Testis (tissue), 3 donors: ENCODE measurements around the gene MAST4. TPM values are rescaled to one million over a fixed set of nuclear protein-coding genes. Genes with fewer than 3 reads are reported as not detected.

Source experiments
- DNase-seq: peaks from one replicate; pipeline ENCODE4 v3.0.0-alpha.2; 2019
- H3K27ac ChIP-seq, 2 donors: fragments of 200-600 bp; sonication (generic); one replicate each; pipeline ENCODE4 v1.5.1; 2019
- H3K27me3 ChIP-seq: fragments of 200-600 bp; sonication (generic); one replicate; pipeline ENCODE4 v1.5.1; 2019
- H3K36me3 ChIP-seq: fragments of 200-600 bp; sonication (generic); one replicate; pipeline ENCODE4 v1.5.1; 2017; ENCODE audit warnings: low read depth; ENCODE audit errors: missing control alignments
- H3K4me1 ChIP-seq: fragments of 200-600 bp; sonication (generic); one replicate; pipeline ENCODE4 v1.5.1; 2019
- H3K4me3 ChIP-seq, 2 donors: fragments of 200-600 bp; sonication (generic); one replicate each; pipeline ENCODE4 v1.5.1; 2017 to 2019
- H3K9me3 ChIP-seq: fragments of 200-600 bp; sonication (generic); one replicate; pipeline ENCODE4 v1.5.1; 2017
- POLR2A ChIP-seq: fragments of 450-650 bp; IDR thresholded peaks from one replicate; pipeline ENCODE4 v1.6.1; 2017; ENCODE audit warnings: antibody characterized with exemption, mild to moderate bottlenecking, moderate library complexity
- WGBS, 2 donors: methylation state at CpG; one replicate each; pipeline ENCODE4 v1.1.5; 2018; 5-methylcytosine and 5-hydroxymethylcytosine counted together
- intact Hi-C: fragments of 100-400 bp; cut with DNase I; formaldehyde crosslinking; loops from one replicate; pipeline ENCODE4 v1.15.1; 2023; ENCODE audit warnings: low total_unique reads
- polyA plus RNA-seq: library from polyadenylated mRNA; stranded (reverse); fragments of 350-450 nt; fragmentation: Illumina TruSeq; extraction: RNeasy Lipid Tissue Mini Kit (QIAGEN cat#74804); gene quantifications from one replicate; pipeline ENCODE4 v1.2.3, GENCODE V29; 2014; ENCODE audit warnings: low read depth, low replicate concordance; ENCODE audit not compliant: insufficient read depth
- total RNA-seq, 2 donors: library from RNA; depleted of rRNA; stranded (reverse); fragments of >200 nt; gene quantifications; one replicate each; pipeline ENCODE4 v1.2.3, GENCODE V29; 2016
- TF ChIP-seq, protein P1 (sequence below), 3 experiments: fragments of 450-650 bp in 2 of 3; fragments of 200-600 bp in 1 of 3; sonication (generic) in 1 of 3; IDR thresholded peaks; one replicate each; pipeline ENCODE4 v1.5.1; 2016 to 2019; ENCODE audit warnings: antibody characterized with exemption in 3 of 3, mild to moderate bottlenecking in 2 of 3, moderate library complexity in 1 of 3

MAST4 gene
- total and polyA plus RNA-seq, 3 donors from 2014 or later = 27.2 to 56.4 (median 51.4) TPM

DNA sequence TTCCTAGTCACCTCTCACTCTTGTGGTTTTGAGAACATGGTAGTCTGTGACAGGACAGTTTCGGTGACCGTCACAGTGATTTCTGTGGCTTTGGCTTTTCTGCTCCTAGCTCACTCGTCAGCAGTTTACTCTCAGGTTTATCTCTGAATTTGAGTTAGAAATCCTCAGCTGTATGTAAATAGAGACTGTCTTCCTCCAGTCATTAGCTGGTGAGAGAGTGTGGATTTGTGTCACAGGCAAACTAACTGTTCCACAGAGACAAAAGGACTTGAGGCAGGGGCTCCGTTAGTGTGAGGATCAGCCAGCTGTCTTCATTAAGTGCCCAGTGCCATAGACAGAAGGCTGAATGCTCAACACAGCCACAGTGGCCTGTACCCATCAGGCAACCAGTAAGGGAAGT, 469.0 kb downstream of the MAST4 start:
- no peak for TF ChIP-seq POLR2A
- TF ChIP-seq, protein P1, sequence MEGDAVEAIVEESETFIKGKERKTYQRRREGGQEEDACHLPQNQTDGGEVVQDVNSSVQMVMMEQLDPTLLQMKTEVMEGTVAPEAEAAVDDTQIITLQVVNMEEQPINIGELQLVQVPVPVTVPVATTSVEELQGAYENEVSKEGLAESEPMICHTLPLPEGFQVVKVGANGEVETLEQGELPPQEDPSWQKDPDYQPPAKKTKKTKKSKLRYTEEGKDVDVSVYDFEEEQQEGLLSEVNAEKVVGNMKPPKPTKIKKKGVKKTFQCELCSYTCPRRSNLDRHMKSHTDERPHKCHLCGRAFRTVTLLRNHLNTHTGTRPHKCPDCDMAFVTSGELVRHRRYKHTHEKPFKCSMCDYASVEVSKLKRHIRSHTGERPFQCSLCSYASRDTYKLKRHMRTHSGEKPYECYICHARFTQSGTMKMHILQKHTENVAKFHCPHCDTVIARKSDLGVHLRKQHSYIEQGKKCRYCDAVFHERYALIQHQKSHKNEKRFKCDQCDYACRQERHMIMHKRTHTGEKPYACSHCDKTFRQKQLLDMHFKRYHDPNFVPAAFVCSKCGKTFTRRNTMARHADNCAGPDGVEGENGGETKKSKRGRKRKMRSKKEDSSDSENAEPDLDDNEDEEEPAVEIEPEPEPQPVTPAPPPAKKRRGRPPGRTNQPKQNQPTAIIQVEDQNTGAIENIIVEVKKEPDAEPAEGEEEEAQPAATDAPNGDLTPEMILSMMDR (IDR thresholded peaks at IDR 0.05) = no peak
- intact Hi-C loops = no loop called here
- DNase-seq = no peak
- no peaks in the 10 kb centered on the region for H3K36me3 ChIP-seq
- H3K27ac ChIP-seq = no peak overlapping the region
- no peak overlapping the region for H3K4me3 ChIP-seq
- H3K4me1 ChIP-seq = no peaks in the 10 kb centered on the region
- WGBS, 2 donors = 88 to 92% methylated on average over 4 of the region's 4 CpGs
- no peaks in the 10 kb centered on the region for H3K9me3 ChIP-seq
- H3K27me3 ChIP-seq = no peaks in the 10 kb centered on the region

DNA sequence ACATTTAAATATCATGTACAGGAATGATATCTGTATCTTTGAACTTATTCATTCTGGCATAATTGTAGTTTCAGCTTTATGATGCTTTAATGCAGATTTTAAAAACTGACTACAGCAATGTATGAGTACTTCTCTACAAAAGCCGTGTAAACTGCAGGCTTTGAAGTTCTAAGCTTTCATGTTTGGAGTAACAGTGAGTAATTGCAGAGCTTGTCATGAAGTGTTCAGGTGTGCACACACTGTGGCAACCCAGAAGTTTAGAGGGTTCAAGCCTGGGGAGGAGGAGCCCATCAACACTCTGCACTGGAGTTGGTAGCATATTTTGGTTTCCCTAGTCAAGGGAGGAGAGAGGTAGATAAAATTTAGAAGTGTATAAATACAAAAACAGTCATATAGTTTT, 469.5 kb downstream of the MAST4 start:
- H3K27me3 ChIP-seq = no peaks in the 10 kb centered on the region
- H3K4me1 ChIP-seq = no peaks in the 10 kb centered on the region
- no peaks in the 10 kb centered on the region for H3K36me3 ChIP-seq
- H3K4me3 ChIP-seq = no peak overlapping the region
- H3K27ac ChIP-seq = no peak overlapping the region
- WGBS, 2 donors = 90 to 91% methylated on average over 1 of the region's 1 CpG
- no peaks in the 10 kb centered on the region for H3K9me3 ChIP-seq
- no peak for DNase-seq
- intact Hi-C loops = no loop called here
- TF ChIP-seq, protein P1 (IDR thresholded peaks at IDR 0.05) = no peak
- no peak for TF ChIP-seq POLR2A

GRCh38 chr5:67066815-67067214, 470.6 kb downstream of the MAST4 start:
- no peaks in the 10 kb centered on the region for H3K9me3 ChIP-seq
- no peak for DNase-seq
- H3K4me3 ChIP-seq = no peak overlapping the region
- no peaks in the 10 kb centered on the region for H3K27me3 ChIP-seq
- H3K36me3 ChIP-seq = no peaks in the 10 kb centered on the region
- no peaks in the 10 kb centered on the region for H3K4me1 ChIP-seq
- intact Hi-C loops = no loop called here
- WGBS, 2 donors = 60 to 69% methylated on average over 1 of the region's 1 CpG
- H3K27ac ChIP-seq = no peak overlapping the region
- TF ChIP-seq, protein P1 (IDR thresholded peaks at IDR 0.05) = no peak
- TF ChIP-seq POLR2A = no peak

DNA sequence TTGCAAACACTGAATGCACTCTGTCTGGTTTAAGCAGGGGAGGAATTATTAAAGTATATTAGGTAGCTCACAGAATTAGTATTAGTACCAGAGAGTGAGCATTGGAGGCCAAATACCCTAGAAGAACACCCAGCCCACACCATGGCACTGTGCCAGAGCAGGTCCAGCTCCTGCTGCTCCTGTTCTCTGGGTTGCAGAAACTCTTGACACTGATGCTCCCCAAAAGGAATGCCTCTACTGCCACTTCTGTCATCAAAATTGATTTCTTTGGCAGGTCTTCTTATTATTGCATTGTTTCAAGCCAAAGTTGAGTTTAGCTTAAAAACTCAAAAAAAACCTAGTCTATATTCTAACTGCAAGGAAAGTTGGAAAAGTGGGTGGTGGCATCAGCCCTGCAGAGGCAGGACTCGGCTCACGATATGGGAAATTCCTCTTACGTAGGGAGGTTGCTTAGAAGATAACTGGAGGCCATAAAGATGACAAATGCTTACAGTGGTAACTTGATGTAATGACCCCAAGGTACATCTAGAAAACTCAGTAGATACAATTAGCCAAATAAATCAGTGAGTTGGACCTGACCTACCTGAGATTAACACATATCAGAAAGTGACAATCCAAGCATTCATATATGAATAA, 477.0 kb downstream of the MAST4 start:
- no peaks in the 10 kb centered on the region for H3K9me3 ChIP-seq
- WGBS, 2 donors = 63 to 77% methylated on average over 3 of the region's 3 CpGs
- H3K4me1 ChIP-seq = no peaks in the 10 kb centered on the region
- DNase-seq = no peak
- intact Hi-C loops = no loop called here
- no peaks in the 10 kb centered on the region for H3K36me3 ChIP-seq
- H3K27me3 ChIP-seq = no peaks in the 10 kb centered on the region
- TF ChIP-seq POLR2A = no peak
- TF ChIP-seq, protein P1 (IDR thresholded peaks at IDR 0.05) = no peak
- no peak overlapping the region for H3K27ac ChIP-seq
- H3K4me3 ChIP-seq = no peak overlapping the region

DNA sequence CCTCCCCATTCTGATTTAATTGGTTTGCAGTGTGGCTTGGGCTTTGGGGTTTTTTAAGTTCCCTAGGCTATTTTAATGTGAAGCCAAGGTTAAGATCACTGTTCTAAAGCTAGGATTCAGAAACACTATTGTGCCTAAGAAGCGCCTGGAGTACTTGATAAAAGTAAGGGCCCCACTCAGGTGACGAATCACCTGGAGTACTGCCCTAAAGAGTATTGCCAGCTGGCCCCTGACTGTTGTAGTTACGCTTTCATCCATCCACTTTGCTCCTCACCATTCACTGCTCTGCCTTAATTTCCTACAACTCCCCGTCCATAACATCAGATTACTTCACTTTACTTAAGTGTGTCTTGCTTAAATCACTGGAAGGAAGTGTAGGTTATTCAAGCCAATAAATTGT, 481.1 kb downstream of the MAST4 start:
- no peaks in the 10 kb centered on the region for H3K36me3 ChIP-seq
- no peak for TF ChIP-seq POLR2A
- TF ChIP-seq, protein P1 (IDR thresholded peaks at IDR 0.05) = no peak
- H3K9me3 ChIP-seq = no peaks in the 10 kb centered on the region
- no peaks in the 10 kb centered on the region for H3K4me1 ChIP-seq
- H3K27ac ChIP-seq = no peak overlapping the region
- no peaks in the 10 kb centered on the region for H3K27me3 ChIP-seq
- no peak overlapping the region for H3K4me3 ChIP-seq
- intact Hi-C loops = no loop called here
- no peak for DNase-seq
- 92 to 94% methylated on average over 4 of the region's 4 CpGs for WGBS, 2 donors
